Activated CD8-positive, alpha-beta memory T cell treated with anti-CD3 and anti-CD28 coated beads, Interleukin-2, amount 10 ng/mL, durations not matched to agents 7 days and 5 days (primary cell): ENCODE results near the gene C3orf70. TPM values are rescaled to one million over a fixed set of nuclear protein-coding genes. Genes with fewer than 3 reads are reported as not detected.

Experiments used
- ATAC-seq: fragments of 150-1000 bp; cut with Tn5 transposase; one replicate; pipeline ENCODE4 v1.10.0; 2021; ENCODE audit warnings: moderate library complexity
- CTCF ChIA-PET: fragments of 350-600 bp; sonication (Branson Sonifier 250); formaldehyde crosslinking; loops from one replicate; lab custom pipeline; 2021; ENCODE audit warnings: antibody characterized with exemption; lab: Charles Lee
- DNase-seq: peaks from one replicate; pipeline ENCODE4 v3.0.0-alpha.2; 2020
- H3K27ac Mint-ChIP-seq: one replicate; pipeline ENCODE4 v1.8.0; 2021; ENCODE audit warnings: mild to moderate bottlenecking, mixed read lengths
- H3K27me3 Mint-ChIP-seq: one replicate; pipeline ENCODE4 v1.8.0; 2021; ENCODE audit warnings: mixed read lengths
- H3K36me3 Mint-ChIP-seq: one replicate; pipeline ENCODE4 v1.8.0; 2021; ENCODE audit warnings: mild to moderate bottlenecking, mixed read lengths
- H3K4me1 Mint-ChIP-seq: one replicate; pipeline ENCODE4 v1.8.0; 2021; ENCODE audit warnings: mixed read lengths
- H3K4me3 Mint-ChIP-seq: one replicate; pipeline ENCODE4 v1.8.0; 2021; ENCODE audit warnings: mild to moderate bottlenecking, moderate library complexity, mixed read lengths
- H3K9me3 Mint-ChIP-seq: one replicate; pipeline ENCODE4 v1.8.0; 2022; ENCODE audit warnings: low read depth, mixed read lengths
- total RNA-seq, 2 experiments: library from RNA; stranded (reverse); gene quantifications; one replicate each; pipeline ENCODE4 v1.2.3, GENCODE V29; 2021

Gene C3orf70
- total RNA-seq, 2 experiments from 2014 or later, result 0.07 TPM; not detected in 1

DNA sequence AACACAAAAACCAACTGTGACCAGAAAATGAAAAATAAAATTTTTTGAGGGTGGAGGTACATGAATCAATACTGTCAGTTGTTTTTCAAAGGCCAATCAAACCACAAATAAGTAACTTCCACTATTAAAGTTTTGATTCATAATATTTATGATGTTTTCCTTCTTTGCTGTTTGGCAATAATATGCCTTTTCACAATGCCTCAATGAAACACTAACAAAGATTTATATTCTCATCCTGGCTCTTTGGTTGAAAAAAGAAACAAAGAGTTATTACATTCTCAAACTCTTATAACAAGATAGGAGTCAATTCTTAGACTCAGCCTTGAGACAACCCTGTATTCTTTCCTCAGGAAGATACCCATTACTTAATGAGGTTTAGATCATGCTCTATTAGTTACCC, 63.1 kb downstream of the C3orf70 start:
- no peaks in the 10 kb centered on the region for H3K4me1 Mint-ChIP-seq
- DNase-seq (no peak), ATAC-seq (no peak)
- H3K36me3 Mint-ChIP-seq, result no peaks in the 10 kb centered on the region
- no peaks in the 10 kb centered on the region for H3K9me3 Mint-ChIP-seq
- peaks cover 15% of the 10 kb centered on the region for H3K27me3 Mint-ChIP-seq
- H3K27ac Mint-ChIP-seq, result no peak overlapping the region
- CTCF ChIA-PET, result no interaction called here
- no peak overlapping the region for H3K4me3 Mint-ChIP-seq

DNA sequence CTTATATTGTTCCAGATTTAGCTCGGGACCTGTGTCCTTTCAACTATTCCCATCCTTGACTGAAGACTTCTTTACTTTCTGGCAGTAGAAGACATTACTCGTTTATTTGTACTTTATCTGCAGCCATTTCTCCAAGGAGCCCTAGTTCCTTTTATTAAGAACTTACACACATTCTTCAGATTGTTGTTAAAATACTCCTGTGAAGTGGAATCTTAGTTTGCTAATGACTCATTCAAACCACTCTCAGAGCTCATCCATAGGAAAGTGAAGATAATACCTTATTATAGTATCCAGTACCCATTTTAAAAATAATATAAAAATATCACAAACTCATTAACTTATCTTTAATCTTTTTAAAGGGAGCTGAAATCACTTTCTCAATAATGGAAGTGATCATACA, 63.5 kb downstream of the C3orf70 start:
- Mint-ChIP-seq H3K4me1 (no peaks in the 10 kb centered on the region), H3K9me3 (no peaks in the 10 kb centered on the region), H3K27me3 (peaks cover 19% of the 10 kb centered on the region), H3K27ac (no peak overlapping the region), H3K4me3 (no peak overlapping the region), H3K36me3 (no peaks in the 10 kb centered on the region)
- ATAC-seq, result no peak
- CTCF ChIA-PET, result no interaction called here
- DNase-seq, result no peak

DNA sequence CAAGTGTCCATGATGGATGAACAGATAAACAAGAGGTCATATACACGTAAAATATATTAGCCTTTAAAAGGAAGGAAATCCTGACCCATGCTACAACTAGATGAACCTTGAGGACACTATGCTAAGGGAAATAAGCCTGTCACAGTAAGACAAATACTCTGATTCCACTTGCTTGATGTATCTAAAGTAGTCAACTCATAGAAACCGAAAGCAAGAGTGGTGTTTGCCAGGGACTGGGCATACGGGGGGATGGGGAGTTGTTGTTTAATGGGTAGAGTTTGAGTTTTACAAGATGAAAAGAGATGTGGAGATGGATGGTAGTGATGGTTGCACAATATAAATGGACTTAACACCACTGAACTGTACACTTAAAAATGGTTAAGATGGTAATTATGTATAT, 65.4 kb downstream of the C3orf70 start:
- Mint-ChIP-seq H3K27me3 (peaks cover 19% of the 10 kb centered on the region), H3K4me1 (no peaks in the 10 kb centered on the region), H3K9me3 (no peaks in the 10 kb centered on the region), H3K27ac (no peak overlapping the region), H3K4me3 (no peak overlapping the region), H3K36me3 (no peaks in the 10 kb centered on the region)
- DNase-seq (no peak), ATAC-seq (no peak)
- CTCF ChIA-PET, result no interaction called here

DNA sequence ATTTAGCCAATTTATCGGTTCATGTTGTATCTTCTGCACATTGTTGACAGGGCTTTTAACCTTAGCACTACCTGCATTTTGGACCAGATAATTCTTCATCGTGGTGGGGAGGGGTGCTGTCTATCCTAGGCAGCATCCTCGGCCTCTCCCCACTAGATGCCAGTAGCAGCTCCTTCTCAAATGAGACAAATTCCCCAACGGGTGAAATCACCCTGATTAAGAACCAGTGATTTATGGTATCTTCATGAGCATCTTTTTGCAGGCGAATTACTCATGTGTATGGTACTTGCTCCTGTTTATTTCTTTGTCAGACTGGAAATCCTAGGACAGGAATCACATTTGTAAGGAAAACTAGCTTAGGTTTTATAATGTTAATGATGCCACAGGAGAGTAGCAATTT, 68.0 kb downstream of the C3orf70 start:
- Mint-ChIP-seq H3K27ac (no peak overlapping the region), H3K9me3 (no peaks in the 10 kb centered on the region), H3K27me3 (peaks cover 21% of the 10 kb centered on the region), H3K36me3 (no peaks in the 10 kb centered on the region), H3K4me1 (no peaks in the 10 kb centered on the region), H3K4me3 (no peak overlapping the region)
- DNase-seq, result no peak
- no peak for ATAC-seq
- CTCF ChIA-PET, result interaction anchor here (0.6 kb wide), 1 partner anchor 664 kb away, joined by 3 read pairs; no protein-coding TSS in a partner anchor

DNA sequence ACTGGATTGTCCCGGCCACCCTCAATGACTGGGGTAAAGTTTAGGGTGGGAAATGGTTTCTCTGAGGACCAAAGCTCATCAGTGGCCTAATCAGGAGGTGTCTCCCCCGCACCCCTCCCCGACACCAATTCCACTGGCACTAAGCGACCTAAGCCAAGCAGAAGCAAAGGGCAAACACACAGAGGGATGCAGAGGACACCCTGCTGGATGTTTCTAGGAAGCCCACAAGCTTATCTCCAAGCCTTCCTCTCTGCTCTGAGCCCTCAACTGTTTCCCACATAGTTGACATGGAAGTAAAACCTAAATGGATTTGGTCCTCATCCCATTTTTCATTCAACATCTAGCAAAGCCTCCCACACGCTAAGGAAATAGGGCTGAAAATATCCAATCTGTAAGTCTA, 68.5 kb downstream of the C3orf70 start:
- Mint-ChIP-seq H3K9me3 (no peaks in the 10 kb centered on the region), H3K36me3 (no peaks in the 10 kb centered on the region), H3K27me3 (peaks cover 19% of the 10 kb centered on the region), H3K27ac (no peak overlapping the region), H3K4me3 (no peak overlapping the region), H3K4me1 (no peaks in the 10 kb centered on the region)
- CTCF ChIA-PET, result interaction anchor here (0.6 kb wide), 1 partner anchor 664 kb away, joined by 3 read pairs; no protein-coding TSS in a partner anchor
- ATAC-seq (no peak), DNase-seq (no peak)

DNA sequence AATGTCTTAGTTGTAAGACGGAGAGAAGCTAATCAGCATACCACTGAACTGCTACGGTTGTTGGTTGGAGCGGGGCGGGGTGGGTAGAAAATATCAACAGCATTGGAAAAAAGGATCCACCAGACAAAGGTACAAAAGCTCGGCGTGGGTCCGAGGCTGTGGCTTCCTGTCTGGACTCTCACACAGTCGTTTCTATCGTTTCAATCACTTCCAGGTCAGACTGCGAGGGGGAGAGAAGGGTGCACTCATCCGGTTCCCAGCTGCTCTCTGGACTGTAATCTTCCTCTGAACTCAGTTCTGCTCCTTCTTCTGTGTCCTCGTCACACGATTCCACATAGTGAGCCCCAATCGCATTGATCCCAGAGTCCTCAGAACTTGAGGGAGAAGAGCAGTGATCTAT, 70.0 kb downstream of the C3orf70 start:
- Mint-ChIP-seq H3K27ac (no peak overlapping the region), H3K27me3 (peaks cover 19% of the 10 kb centered on the region), H3K4me3 (no peak overlapping the region), H3K9me3 (no peaks in the 10 kb centered on the region), H3K4me1 (no peaks in the 10 kb centered on the region), H3K36me3 (no peaks in the 10 kb centered on the region)
- DNase-seq (no peak), ATAC-seq (no peak)
- CTCF ChIA-PET, result no interaction called here

DNA sequence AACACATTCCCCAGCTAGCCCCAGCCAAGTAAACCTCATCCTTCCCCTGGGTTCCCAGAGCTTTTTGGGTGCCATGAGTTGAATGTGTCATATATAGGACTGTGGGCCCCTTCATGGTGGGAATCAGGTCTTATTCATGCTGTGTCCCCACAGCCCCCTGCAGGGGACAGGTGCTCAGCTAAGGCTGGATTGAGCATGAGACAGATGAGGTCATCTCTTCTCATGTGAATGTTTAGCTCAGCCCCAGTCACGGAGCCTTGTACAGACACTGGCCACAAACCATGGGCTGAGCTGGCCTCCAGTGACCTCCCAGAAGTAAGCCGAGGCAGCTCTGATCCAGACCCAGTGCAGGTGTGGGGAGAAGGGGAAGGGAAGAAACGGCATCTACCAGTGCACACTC, 70.7 kb downstream of the C3orf70 start:
- peaks cover 17% of the 10 kb centered on the region for H3K27me3 Mint-ChIP-seq
- CTCF ChIA-PET, result no interaction called here
- no peak for ATAC-seq
- DNase-seq, result no peak
- H3K4me1 Mint-ChIP-seq, result no peaks in the 10 kb centered on the region
- H3K9me3 Mint-ChIP-seq, result no peaks in the 10 kb centered on the region
- H3K4me3 Mint-ChIP-seq, result no peak overlapping the region
- H3K36me3 Mint-ChIP-seq, result no peaks in the 10 kb centered on the region
- no peak overlapping the region for H3K27ac Mint-ChIP-seq

DNA sequence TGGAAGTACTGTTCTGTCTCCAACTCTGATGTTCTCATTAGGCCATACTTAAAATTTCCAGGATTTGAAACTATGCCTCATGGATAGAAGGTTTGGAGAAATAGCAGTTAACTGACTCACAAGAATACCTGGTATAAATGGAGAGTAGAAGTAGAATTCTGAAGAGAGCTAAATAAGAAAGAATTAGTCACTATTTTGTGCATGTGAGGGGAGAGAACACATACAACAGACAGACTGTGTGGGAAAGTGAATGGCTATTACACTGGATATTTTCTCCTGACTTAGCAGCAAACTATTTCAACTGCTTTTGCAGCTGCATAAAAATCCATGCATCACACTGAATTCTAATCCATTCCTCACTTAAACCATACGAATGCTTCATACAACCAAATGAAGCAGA, 71.3 kb downstream of the C3orf70 start:
- no peak overlapping the region for H3K27ac Mint-ChIP-seq
- H3K36me3 Mint-ChIP-seq, result no peaks in the 10 kb centered on the region
- H3K4me3 Mint-ChIP-seq, result no peak overlapping the region
- no peaks in the 10 kb centered on the region for H3K4me1 Mint-ChIP-seq
- H3K9me3 Mint-ChIP-seq, result no peaks in the 10 kb centered on the region
- no peak for ATAC-seq
- CTCF ChIA-PET, result no interaction called here
- H3K27me3 Mint-ChIP-seq, result peaks cover 16% of the 10 kb centered on the region
- no peak for DNase-seq

DNA sequence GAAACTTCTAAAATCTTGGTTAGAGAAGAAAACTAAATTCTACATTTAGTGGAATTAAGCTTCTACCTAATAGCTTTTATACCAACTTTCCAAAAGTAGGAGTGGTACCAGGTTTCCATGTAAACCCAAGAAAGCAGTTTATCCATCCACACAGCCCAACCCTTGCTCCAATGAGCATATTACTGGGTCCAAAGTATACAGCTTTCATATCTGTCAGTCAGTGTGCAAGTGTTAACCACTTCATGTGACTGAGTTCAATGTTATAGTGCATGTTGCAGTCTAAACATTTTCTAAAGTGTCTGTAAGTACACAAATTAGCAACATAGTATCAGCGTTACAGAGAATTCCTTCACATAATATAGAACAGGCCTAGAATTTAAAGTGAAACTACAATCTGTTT, 73.2 kb downstream of the C3orf70 start:
- no peaks in the 10 kb centered on the region for H3K9me3 Mint-ChIP-seq
- CTCF ChIA-PET, result no interaction called here
- no peak for ATAC-seq
- H3K4me1 Mint-ChIP-seq, result no peaks in the 10 kb centered on the region
- H3K36me3 Mint-ChIP-seq, result no peaks in the 10 kb centered on the region
- no peak overlapping the region for H3K4me3 Mint-ChIP-seq
- H3K27me3 Mint-ChIP-seq, result peaks cover 9% of the 10 kb centered on the region
- no peak for DNase-seq
- no peak overlapping the region for H3K27ac Mint-ChIP-seq

DNA sequence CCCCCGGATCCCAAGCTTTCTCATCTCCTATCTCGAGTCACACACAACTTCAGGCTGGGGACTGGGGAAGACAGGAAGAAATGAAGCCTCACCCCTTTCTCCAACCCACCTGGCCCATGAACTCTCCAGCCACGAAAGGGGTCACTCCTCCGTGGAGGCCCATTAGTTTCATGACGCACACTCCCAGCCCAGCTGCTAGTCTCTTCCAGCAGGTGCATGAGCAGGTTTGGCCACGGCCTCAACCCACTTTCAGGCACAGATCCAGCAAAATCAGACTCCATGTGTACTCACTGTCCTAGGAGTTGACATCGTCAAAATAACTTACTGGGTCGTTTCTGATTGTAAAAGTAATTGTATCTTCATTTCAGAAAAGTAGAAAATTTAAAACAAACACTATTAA, 76.6 kb downstream of the C3orf70 start:
- DNase-seq (no peak), ATAC-seq (no peak)
- Mint-ChIP-seq H3K9me3 (no peaks in the 10 kb centered on the region), H3K4me1 (no peaks in the 10 kb centered on the region), H3K27me3 (peaks cover 3% of the 10 kb centered on the region), H3K36me3 (no peaks in the 10 kb centered on the region), H3K4me3 (no peak overlapping the region), H3K27ac (no peak overlapping the region)
- CTCF ChIA-PET, result no interaction called here

DNA sequence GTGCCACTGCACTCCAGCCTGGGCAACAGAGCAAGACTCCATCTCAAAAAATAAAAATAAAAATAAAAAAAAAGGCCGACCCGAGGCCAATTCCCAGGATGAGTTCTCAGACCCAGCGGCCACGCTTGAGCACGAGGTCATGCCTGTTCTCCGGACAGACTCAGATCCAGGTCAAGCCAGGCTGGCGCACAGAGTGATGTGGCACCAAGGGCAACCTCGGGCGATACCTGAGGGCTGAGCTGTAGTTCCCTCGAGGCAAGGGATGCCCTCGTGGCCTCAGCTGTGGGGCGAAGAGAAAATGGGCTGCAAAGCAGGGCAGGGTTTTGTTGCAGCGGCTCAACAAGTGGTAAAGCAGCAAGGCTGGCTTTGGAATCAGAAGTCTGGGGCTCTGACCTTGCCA, 77.3 kb downstream of the C3orf70 start:
- H3K9me3 Mint-ChIP-seq, result no peaks in the 10 kb centered on the region
- DNase-seq (no peak), ATAC-seq (no peak)
- no peaks in the 10 kb centered on the region for H3K27me3 Mint-ChIP-seq
- H3K4me3 Mint-ChIP-seq, result no peak overlapping the region
- H3K27ac Mint-ChIP-seq, result no peak overlapping the region
- H3K36me3 Mint-ChIP-seq, result no peaks in the 10 kb centered on the region
- H3K4me1 Mint-ChIP-seq, result no peaks in the 10 kb centered on the region
- CTCF ChIA-PET, result no interaction called here

DNA sequence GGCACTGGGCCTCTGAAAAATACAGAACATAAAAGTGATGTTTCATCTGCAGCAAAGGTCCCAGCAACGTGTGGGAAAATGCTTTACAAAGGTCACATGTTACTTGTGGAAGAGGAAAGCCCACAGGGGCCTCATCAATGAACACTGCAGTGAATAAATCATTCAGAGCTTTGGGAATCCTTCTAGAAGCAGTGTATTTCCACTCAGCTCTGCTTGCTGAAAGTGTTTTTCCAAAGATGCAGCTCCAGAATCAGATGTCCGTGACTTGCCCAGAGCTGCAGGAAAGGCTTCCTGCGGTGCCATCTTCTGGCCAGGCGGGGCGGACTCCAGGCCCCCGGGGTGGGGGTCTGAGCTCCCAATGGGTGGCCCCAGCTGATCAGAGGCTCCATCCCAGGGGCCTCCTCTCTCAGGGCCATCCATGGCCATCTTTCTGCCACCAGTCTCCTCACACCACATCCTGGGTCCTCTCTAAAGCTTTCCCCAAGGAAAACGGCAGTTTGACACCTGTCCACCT, 81.5 kb downstream of the C3orf70 start:
- no peak for DNase-seq
- Mint-ChIP-seq H3K9me3 (no peaks in the 10 kb centered on the region), H3K27me3 (no peaks in the 10 kb centered on the region), H3K36me3 (no peaks in the 10 kb centered on the region), H3K4me1 (no peaks in the 10 kb centered on the region), H3K27ac (no peak overlapping the region), H3K4me3 (no peak overlapping the region)
- CTCF ChIA-PET, result no interaction called here
- ATAC-seq, result no peak

DNA sequence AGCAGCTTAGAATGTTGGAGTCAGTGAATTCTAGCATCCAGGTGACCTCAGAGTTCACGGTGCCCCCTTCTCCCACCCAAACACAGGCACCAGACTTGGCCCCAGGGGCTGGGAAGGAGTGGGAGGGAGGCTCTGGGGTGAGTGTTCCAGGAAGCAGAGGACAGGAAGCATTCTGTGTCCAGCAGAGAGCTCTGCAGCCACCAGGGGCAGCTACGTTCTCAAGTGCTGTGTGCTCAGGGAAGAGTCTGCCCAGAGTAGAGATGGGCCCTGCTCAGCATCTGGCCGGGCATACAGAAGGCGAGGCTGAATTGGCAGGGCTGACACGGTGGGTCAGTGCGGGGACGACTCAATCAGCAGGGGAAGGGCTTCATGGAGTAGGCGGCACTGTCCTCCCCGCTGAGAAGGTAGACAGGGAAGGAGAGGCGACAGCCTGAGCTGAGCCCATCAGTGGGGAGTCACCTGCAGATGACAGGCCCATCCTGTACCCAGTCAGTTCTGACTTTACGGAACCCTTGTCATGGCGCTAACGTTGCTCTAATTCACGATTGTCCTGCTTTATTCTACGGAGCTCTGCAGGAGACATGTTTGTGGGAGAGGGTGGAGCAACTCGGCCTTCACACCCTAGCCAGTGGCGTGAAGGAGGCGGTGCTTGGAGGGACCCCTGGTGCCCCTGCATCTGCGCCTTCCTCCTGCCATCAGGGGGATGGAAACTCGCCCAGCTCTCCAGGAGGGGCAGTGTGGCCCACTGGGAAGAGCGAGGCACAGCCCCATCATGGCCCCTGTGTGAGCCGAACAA, 82.2 kb downstream of the C3orf70 start:
- H3K36me3 Mint-ChIP-seq, result no peaks in the 10 kb centered on the region
- H3K9me3 Mint-ChIP-seq, result no peaks in the 10 kb centered on the region
- CTCF ChIA-PET, result no interaction called here
- no peak overlapping the region for H3K4me3 Mint-ChIP-seq
- no peak for ATAC-seq
- no peaks in the 10 kb centered on the region for H3K27me3 Mint-ChIP-seq
- DNase-seq, result no peak
- no peak overlapping the region for H3K27ac Mint-ChIP-seq
- no peaks in the 10 kb centered on the region for H3K4me1 Mint-ChIP-seq
